ENCODE data around the gene CBX8.

The CBX8 gene

GRCh38 chr17:79799538-79800324, 2.9 kb upstream of the CBX8 start:
- Histone ChIP-seq H3K4me1 (peaks cover 19% of the 10 kb centered on the region), H3K4me3 (ENCODE audit: low read depth, low read length) (peak overlapping the region; percentile 42), H3K9me3 (no peaks in the 10 kb centered on the region), H3K36me3 (peaks cover 11% of the 10 kb centered on the region), H3K27me3 (no peaks in the 10 kb centered on the region)
- no peak for TF ChIP-seq CTCF (IDR thresholded peaks at IDR 0.05; ENCODE audit: low read depth, low read length)
- no peak for DNase-seq

- peaks cover 15% of the 10 kb centered on the region for H3K36me3 ChIP-seq
- H3K9me3 ChIP-seq: no peaks in the 10 kb centered on the region
- no peaks in the 10 kb centered on the region for H3K27me3 ChIP-seq
- no peak for DNase-seq
- no peak for TF ChIP-seq CTCF (IDR thresholded peaks at IDR 0.05; ENCODE audit: low read depth, low read length)
- H3K4me1 ChIP-seq: peaks cover 19% of the 10 kb centered on the region
- no peak overlapping the region for H3K4me3 ChIP-seq (ENCODE audit: low read depth, low read length)
Observed at GRCh38 chr17:79799174-79799537, 2.3 kb upstream of the CBX8 start.

- H3K36me3 ChIP-seq: peaks cover 16% of the 10 kb centered on the region
- no peak for DNase-seq
- no peaks in the 10 kb centered on the region for H3K9me3 ChIP-seq
- H3K27me3 ChIP-seq: no peaks in the 10 kb centered on the region
- TF ChIP-seq CTCF (IDR thresholded peaks at IDR 0.05; ENCODE audit: low read depth, low read length): no peak
- no peak overlapping the region for H3K4me3 ChIP-seq (ENCODE audit: low read depth, low read length)
- H3K4me1 ChIP-seq: peaks cover 19% of the 10 kb centered on the region
Observed at GRCh38 chr17:79798299-79799173, 1.7 kb upstream of the CBX8 start.

GRCh38 chr17:79797492-79798298, 818 bp upstream of the CBX8 start:
- TF ChIP-seq CTCF (IDR thresholded peaks at IDR 0.05; ENCODE audit: low read depth, low read length): no peak
- Histone ChIP-seq H3K4me3 (ENCODE audit: low read depth, low read length) (peak overlapping the region; percentile 40), H3K9me3 (no peaks in the 10 kb centered on the region), H3K4me1 (peaks cover 19% of the 10 kb centered on the region), H3K27me3 (no peaks in the 10 kb centered on the region), H3K36me3 (peaks cover 19% of the 10 kb centered on the region)
- peak; percentile 76 for DNase-seq

- Histone ChIP-seq H3K4me1 (peaks cover 23% of the 10 kb centered on the region), H3K9me3 (no peaks in the 10 kb centered on the region), H3K4me3 (ENCODE audit: low read depth, low read length) (peak overlapping the region; percentile 71), H3K36me3 (peaks cover 19% of the 10 kb centered on the region), H3K27me3 (peaks cover 5% of the 10 kb centered on the region)
- DNase-seq: no peak
- TF ChIP-seq CTCF (IDR thresholded peaks at IDR 0.05; ENCODE audit: low read depth, low read length): no peak
Observed at GRCh38 chr17:79796444-79796762, 474 bp downstream of the CBX8 start.

All from BE2C (cell line).